Dermis microvascular lymphatic vessel endothelial cell (primary cell): Measurements from ENCODE around the gene KCNIP2. TPM values are rescaled to one million over a fixed set of nuclear protein-coding genes. Genes with fewer than 3 reads are reported as not detected.
A peak's percentile ranks its signal among the peaks of the same experiment; 100 is the strongest.
"Not testable (repeated sequence)": the region's sequence is repeated elsewhere in the genome, so short reads cannot be mapped to it uniquely, and the experiment has no call there.

Experiments
- DNase-seq, 2 donors: peaks; one replicate each; pipeline versions ENCODE4 v3.0.0 to v3.0.0-alpha.2; 2010; ENCODE audit warnings: low read depth in 2 of 2
- total RNA-seq: library from RNA; depleted of rRNA; stranded (reverse); fragments of >200 nt; gene quantifications from 2 replicates; pipeline ENCODE4 v1.2.1, GENCODE V29; 2014

The KCNIP2 gene
- total RNA-seq, 1 donor from 2014 or later, result 0.13 TPM

DNA sequence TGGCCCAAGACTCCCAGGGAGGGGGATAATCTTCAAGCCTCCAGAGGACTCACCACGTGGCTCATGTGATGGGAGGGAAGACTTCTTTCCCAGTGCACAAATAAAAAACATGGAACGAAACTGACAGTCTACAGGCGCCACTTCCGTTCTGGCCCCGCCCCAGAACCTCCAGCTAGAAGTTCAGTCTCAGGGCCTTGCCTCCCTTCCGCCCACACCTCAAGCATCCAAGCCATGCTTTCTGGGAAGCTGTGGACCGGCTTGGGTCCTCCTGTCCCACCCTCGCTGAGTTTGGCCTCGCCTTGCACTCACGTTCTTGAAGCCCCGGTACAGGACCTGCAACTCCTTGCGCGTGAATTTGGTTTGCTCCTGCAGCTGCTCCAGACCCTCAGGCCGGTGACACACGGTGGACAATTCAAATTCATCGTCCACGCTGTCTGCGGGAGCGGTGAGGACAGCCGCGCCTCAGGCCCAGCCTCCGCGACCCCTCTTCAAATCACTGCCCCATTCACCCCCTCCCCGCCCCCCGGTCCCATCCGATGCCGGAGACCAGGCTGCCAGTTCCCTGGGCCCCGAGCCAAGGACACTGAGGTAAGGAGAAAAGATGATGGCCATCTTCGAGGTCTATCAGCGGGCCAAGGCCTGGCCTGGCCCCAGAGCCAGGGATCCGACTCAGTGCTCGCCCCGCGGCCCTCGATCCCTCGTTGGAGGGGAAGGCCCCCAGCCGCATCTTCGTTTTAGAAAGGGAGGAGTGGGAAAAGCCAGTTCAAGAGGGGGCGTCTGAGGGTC, 14.6 kb downstream of the KCNIP2 start:
- DNase-seq, result no peak

- DNase-seq, result no peak
Measured at GRCh38 chr10:101827919-101828600, 15.5 kb downstream of the KCNIP2 start.

GRCh38 chr10:101826852-101827434, 16.7 kb downstream of the KCNIP2 start:
- no peak for DNase-seq

GRCh38 chr10:101824736-101825135, 18.9 kb downstream of the KCNIP2 start:
- DNase-seq, result no peak

- DNase-seq, result peak in 1 of 2 donors; percentile 20
Measured at GRCh38 chr10:101818872-101819633, 24.5 kb downstream of the KCNIP2 start.

DNA sequence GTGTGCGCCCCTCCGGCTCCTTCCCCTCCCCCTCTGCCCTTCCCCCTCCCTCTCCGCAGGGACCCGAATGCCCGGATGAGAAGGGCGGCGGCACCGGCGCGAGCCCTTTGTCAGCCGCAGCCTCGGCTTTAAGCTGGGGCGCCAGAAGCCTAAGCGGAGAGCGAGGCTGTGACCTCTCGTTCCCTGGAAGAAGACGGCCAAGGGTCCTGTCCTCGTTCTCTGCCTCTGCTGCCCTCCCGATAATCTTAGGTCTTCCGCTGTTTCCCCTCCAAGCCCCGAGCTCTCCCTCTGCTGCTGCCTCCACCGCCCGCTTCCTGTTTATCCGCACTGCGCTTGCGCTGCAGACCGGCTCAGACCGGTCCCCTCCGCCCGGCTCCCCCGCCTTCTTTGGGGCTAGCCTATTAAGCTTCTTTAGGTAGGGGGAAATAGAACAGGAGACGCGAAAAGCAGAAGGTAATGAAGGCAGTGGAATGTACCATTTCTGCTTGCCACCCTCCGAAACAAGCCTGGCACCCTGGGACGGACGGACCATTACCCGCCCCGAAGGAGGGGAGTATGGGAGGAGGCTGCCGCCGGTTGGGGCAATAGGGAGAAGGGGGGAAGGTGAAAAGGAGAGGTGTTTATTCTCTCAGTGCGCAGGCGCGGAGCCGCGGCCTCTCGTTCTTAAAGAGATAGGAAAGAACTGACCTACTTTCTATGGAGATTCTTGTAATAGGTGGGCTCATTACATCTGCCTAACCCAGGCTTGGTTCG, 25.3 kb downstream of the KCNIP2 start, which contains the start of gene OGA:
TSS of gene OGA (minus strand) at position 326 of the 753 bp plus-strand sequence. CDS start 422 bp downstream, outside the sequence.
- peak; percentile 100 for DNase-seq

- peak in 1 of 2 donors; percentile 91 for DNase-seq
Measured at GRCh38 chr10:101817337-101818118, 26.1 kb downstream of the KCNIP2 start.

GRCh38 chr10:101816913-101817336, 26.7 kb downstream of the KCNIP2 start:
- no peak for DNase-seq

GRCh38 chr10:101816376-101816775, 27.2 kb downstream of the KCNIP2 start:
- DNase-seq, result no peak

GRCh38 chr10:101814466-101815071, 29.0 kb downstream of the KCNIP2 start:
- no peak for DNase-seq

DNA sequence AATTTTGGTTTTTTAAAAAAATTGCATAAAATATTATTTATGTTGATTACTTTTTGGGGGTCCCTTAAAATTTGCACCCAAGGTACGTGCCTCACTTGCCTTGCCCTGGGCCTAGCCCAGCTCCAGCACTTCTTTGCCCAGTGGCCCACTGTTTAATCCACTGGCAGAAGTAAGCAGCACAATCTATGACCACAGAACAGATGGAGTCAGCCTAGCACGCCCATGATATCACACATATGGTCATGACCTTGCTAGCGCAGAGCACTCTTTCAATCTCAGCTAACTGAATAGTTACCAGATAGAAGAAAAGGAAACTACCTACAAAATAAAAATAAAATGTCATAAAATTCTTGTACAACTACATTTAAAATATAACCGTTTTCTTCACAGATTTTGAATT, 31.0 kb downstream of the KCNIP2 start:
- no peak for DNase-seq

- no peak for DNase-seq
Measured at GRCh38 chr10:101807158-101807557, 36.4 kb downstream of the KCNIP2 start.

DNA sequence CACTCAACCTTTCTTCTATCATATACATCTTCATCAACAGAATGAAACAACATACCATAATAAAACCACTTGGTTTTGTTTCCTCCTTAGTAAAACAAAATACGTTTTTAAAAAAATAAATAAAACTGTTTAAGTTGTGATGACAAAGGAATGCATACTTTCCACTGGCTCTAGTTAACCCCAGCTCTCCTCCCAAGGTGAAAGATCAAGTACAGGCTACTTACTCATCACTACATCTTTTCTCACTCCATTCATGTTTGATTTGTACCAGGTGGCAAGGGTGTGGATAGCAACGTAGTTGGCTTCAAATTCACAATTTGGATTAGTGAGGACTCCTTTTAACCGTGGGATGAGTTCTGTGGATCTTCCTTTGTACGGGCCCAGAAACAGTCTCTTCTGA, 40.1 kb downstream of the KCNIP2 start:
- DNase-seq, result no peak

- no peak for DNase-seq
Measured at GRCh38 chr10:101797403-101798059, 46.1 kb downstream of the KCNIP2 start.

- DNase-seq, result no peak
Measured at GRCh38 chr10:101793526-101793925, 50.1 kb downstream of the KCNIP2 start.

DNA sequence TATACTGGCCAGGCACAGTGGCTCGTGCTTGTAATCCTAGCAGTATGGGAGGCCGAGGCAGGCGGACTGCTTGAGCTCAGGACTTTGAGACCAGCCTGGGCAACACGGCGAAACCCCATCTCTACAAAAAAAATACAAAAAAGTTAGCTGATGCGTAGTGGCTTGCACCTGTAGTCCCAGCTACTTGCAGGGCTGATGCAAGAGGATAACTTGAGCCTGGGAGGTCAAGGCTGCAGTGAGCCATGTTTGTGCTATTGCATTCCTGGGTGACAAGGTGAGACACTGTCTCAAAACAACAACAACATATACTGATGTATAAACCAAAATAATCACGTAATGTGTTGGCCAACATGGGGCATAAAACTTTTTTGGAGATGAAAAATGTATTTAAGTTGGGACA, 53.9 kb downstream of the KCNIP2 start:
- no peak for DNase-seq

DNA sequence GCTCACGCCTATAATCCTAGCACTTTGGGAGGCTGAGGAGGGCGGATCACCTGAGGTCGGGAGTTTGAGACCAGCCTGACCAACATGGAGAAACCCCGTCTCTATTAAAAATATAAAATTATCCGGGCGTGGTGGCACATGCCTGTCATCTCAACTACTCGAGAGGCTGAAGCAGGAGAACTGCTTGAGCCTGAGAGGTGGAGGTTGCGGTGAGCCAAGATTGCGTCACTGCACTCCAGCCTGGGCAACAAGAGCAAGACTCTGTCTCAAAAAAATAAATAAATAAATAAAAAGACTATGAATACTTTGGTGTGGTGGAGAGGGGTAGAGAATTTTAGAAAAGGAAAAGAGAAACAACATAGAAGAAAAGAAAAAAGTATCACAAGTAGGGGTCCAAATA, 54.4 kb downstream of the KCNIP2 start:
- DNase-seq, result not testable (repeated sequence)

DNA sequence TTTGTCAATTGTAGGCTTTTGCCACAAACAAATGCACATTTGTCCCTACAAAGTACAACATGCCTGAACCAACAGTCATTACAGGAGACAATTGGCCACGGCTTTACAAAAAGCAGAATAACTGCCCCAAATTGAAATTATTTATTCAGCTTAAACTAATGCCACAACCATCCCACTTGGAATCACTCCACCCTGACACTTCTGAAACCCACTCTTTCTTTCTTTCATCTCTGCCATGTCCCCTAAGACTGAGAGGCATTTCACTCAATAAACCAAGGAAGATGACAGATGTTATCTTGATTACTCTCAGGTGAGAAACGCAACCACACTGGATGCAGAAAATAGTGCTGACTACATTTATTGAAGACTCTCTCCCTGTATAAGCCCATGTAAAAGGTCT, 57.8 kb downstream of the KCNIP2 start:
- no peak for DNase-seq

DNA sequence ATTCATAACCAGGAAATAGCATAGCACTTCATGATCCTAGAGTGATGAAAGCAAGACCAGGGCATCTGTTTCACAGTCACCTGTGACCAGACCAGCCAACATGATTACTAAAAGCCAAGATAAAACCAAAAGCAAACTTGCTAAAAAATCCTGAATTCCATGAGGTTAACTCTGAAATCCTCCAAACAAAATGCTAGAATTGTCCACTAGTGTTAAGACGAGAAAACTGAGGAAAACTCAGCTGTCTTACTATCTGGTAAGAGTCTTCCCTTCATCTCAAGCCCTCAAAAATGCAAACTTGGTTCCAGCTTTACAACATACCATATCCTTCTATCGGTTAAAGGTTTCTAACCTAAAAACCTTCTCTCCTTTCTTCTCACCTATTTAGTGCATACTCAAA, 59.0 kb downstream of the KCNIP2 start:
- no peak for DNase-seq
